CD8-positive, alpha-beta memory T cell (primary cell): Measurements from ENCODE around the gene TDP1. TPM values are rescaled to one million over a fixed set of nuclear protein-coding genes. Genes with fewer than 3 reads are reported as not detected.
A peak's percentile ranks its signal among the peaks of the same experiment; 100 is the strongest.

Experiments used
- CTCF ChIA-PET: fragments of 350-600 bp; sonication (Branson Sonifier 250); formaldehyde crosslinking; loops from one replicate; lab custom pipeline; 2021; ENCODE audit warnings: antibody characterized with exemption; lab: Charles Lee
- POLR2A ChIA-PET: fragments of 350-600 bp; sonication (Branson Sonifier 250); formaldehyde crosslinking; loops from one replicate; lab custom pipeline; 2021; ENCODE audit warnings: antibody characterized with exemption; lab: Charles Lee
- DNase-seq, 5 donors: peaks; one replicate each; pipeline versions ENCODE4 v3.0.0 to v3.0.0-alpha.2; 2020 to 2022; ENCODE audit warnings: mixed read lengths in 1 of 5
- H3K27ac ChIP-seq: one replicate; pipeline ENCODE4 v1.7.0; 2013; ENCODE audit warnings: low read depth, mild to moderate bottlenecking, low read length, moderate library complexity
- H3K27me3 ChIP-seq: 2 replicates; pipeline ENCODE4 v1.7.0; 2013; ENCODE audit warnings: low read length, mild to moderate bottlenecking; ENCODE audit not compliant: insufficient read depth, poor library complexity, severe bottlenecking
- H3K36me3 ChIP-seq: 2 replicates; pipeline ENCODE4 v1.7.0; 2013; ENCODE audit warnings: mild to moderate bottlenecking, low read length, moderate library complexity; ENCODE audit not compliant: insufficient read depth
- H3K4me1 ChIP-seq: 2 replicates; pipeline ENCODE4 v1.7.0; 2013; ENCODE audit warnings: mild to moderate bottlenecking, low read length, moderate library complexity; ENCODE audit not compliant: insufficient read depth
- H3K4me3 ChIP-seq: 2 replicates; pipeline ENCODE4 v1.7.0; 2013; ENCODE audit warnings: mild to moderate bottlenecking, low read length
- H3K9me3 ChIP-seq: 2 replicates; pipeline ENCODE4 v1.7.0; 2013; ENCODE audit warnings: mild to moderate bottlenecking, low read length
- H3K27ac Mint-ChIP-seq, 8 donors: one replicate each; pipeline ENCODE4 v1.8.0; 2020 to 2021; ENCODE audit warnings: mixed read lengths in 8 of 8, mild to moderate bottlenecking in 6 of 8, inconsistent platforms in 3 of 8, moderate library complexity in 3 of 8
- H3K27me3 Mint-ChIP-seq, 2 donors: one replicate each; pipeline ENCODE4 v1.8.0; 2020 to 2021; ENCODE audit warnings: mixed read lengths in 2 of 2, mild to moderate bottlenecking in 1 of 2, moderate library complexity in 1 of 2
- H3K36me3 Mint-ChIP-seq, 3 donors: one replicate each; pipeline ENCODE4 v1.8.0; 2020 to 2021; ENCODE audit warnings: mixed read lengths in 3 of 3, inconsistent platforms in 1 of 3, mild to moderate bottlenecking in 1 of 3
- H3K4me1 Mint-ChIP-seq, 3 donors: one replicate each; pipeline ENCODE4 v1.8.0; 2020 to 2021; ENCODE audit warnings: mixed read lengths in 3 of 3, inconsistent platforms in 1 of 3, mild to moderate bottlenecking in 1 of 3
- H3K4me3 Mint-ChIP-seq, 7 donors: one replicate each; pipeline ENCODE4 v1.8.0; 2020 to 2021; ENCODE audit warnings: mixed read lengths in 7 of 7, mild to moderate bottlenecking in 6 of 7, moderate library complexity in 4 of 7, inconsistent platforms in 2 of 7
- H3K9me3 Mint-ChIP-seq, 5 donors: one replicate each; pipeline ENCODE4 v1.8.0; 2020 to 2022; ENCODE audit warnings: mixed read lengths in 5 of 5, mild to moderate bottlenecking in 3 of 5, moderate library complexity in 2 of 5, inconsistent platforms in 1 of 5
- polyA plus RNA-seq: library from polyadenylated mRNA; unstranded; fragments of 300-500 nt; fragmentation: Illumina TruSeq; gene quantifications from one replicate; pipeline ENCODE4 v1.2.3, GENCODE V29; 2021
- total RNA-seq, 2 experiments: library from RNA; stranded (reverse); gene quantifications; one replicate each; pipeline ENCODE4 v1.2.3, GENCODE V29; 2021

The TDP1 gene
- total and polyA plus RNA-seq, 3 experiments from 2014 or later = 38.7 to 84.2 (median 82.2) TPM

DNA sequence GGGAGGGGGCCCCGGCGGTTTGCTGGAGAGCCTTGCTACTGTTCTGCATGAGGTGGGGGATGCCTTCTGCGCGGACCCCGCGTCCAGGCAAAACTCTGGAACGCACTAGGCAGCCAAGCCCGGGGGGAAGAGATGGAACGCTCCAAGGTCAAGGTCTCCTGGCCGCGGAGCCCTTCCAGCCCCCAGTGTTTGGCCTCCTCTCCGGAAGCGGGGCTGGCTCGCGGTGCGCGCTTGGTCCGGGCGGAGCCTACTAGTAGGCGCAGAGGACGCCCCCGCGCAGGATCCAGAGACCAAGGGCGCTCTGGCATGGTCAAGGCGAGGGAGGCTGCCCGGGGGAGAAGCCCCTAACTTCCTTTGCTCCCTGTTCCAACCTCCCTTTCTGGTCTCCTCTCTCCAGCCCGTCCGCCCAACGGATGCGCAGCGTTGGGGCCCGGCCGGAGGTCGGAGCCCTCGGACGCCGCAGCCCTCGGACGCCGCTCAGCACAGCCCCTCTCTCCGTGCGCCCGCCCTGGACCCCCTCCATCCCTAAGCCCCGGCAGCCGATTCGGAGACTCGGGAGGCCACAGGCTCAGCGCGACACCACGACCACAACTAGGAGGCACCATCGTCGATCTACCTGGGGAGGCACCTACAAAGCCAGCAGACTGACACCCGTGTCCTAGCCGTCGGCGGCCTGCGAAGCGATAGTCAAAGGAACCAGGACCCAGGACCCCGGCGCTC is 105.4 kb downstream of the TDP1 start:
- Histone ChIP-seq H3K4me1 (no peaks in the 10 kb centered on the region), H3K4me3 (peak overlapping the region; percentile 5), H3K9me3 (no peaks in the 10 kb centered on the region), H3K27me3 (peaks cover 9% of the 10 kb centered on the region), H3K36me3 (no peaks in the 10 kb centered on the region), H3K27ac (no peak overlapping the region)
- H3K36me3 Mint-ChIP-seq = no peaks in the 10 kb centered on the region
- H3K4me3 Mint-ChIP-seq = peak overlapping the region in 6 of 7 donors; percentile 48 to 79 (median 63)
- POLR2A ChIA-PET = no interaction called here
- no peak overlapping the region for H3K27ac Mint-ChIP-seq
- no peak for DNase-seq
- H3K9me3 Mint-ChIP-seq = no peaks in the 10 kb centered on the region
- peaks cover 22 to 39% (median 24%) of the 10 kb centered on the region in 3 donors for H3K4me1 Mint-ChIP-seq
- CTCF ChIA-PET = no interaction called here
- peaks cover 51 to 71% of the 10 kb centered on the region in 2 donors for H3K27me3 Mint-ChIP-seq

DNA sequence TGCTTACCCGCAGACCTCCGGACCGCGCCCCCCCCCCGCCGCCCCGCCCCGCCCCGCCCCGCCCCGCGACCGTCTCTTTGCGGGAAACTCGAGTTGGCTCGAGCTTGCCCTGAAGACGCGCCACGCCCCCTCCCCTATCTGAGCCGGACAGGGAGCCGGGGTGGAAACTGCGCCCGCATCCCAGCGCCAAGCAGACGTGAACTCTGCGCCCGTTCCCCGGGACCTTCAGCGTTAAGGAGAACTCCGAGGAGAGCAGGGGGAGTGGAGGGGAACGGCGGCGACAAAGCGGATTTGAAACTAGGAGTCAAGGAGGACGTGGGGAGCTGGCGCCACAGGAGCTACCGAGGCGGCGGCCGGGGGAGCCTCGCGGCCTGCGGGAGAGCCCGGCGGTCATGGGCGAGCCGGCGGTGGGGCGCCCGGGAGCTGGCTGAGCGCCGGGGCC is 106.0 kb downstream of the TDP1 start, which contains the start of gene KCNK13:
TSS of gene KCNK13 (plus strand) at position 310 of the 442 bp plus-strand sequence. CDS start 212 bp downstream, outside the sequence.
- H3K27ac Mint-ChIP-seq = peak within 1 kb of the TSS in 1 of 8 donors; percentile 69
- H3K4me1 Mint-ChIP-seq = peaks cover 22 to 39% (median 24%) of the 10 kb centered on the region in 3 donors
- H3K36me3 ChIP-seq = no peaks in the 10 kb centered on the region
- H3K27me3 ChIP-seq = peaks cover 9% of the 10 kb centered on the region
- ChIA-PET POLR2A (no interaction called here), CTCF (no interaction called here)
- peak within 1 kb of the TSS; percentile 74 to 86 (median 81) for H3K4me3 Mint-ChIP-seq
- no peaks in the 10 kb centered on the region for H3K36me3 Mint-ChIP-seq
- peaks cover 51 to 70% of the 10 kb centered on the region in 2 donors for H3K27me3 Mint-ChIP-seq
- peak within 1 kb of the TSS; percentile 41 for H3K4me3 ChIP-seq
- H3K4me1 ChIP-seq = no peaks in the 10 kb centered on the region
- H3K9me3 ChIP-seq = no peaks in the 10 kb centered on the region
- H3K27ac ChIP-seq = no peak within 1 kb of the TSS
- no peaks in the 10 kb centered on the region for H3K9me3 Mint-ChIP-seq
- DNase-seq = no peak

DNA sequence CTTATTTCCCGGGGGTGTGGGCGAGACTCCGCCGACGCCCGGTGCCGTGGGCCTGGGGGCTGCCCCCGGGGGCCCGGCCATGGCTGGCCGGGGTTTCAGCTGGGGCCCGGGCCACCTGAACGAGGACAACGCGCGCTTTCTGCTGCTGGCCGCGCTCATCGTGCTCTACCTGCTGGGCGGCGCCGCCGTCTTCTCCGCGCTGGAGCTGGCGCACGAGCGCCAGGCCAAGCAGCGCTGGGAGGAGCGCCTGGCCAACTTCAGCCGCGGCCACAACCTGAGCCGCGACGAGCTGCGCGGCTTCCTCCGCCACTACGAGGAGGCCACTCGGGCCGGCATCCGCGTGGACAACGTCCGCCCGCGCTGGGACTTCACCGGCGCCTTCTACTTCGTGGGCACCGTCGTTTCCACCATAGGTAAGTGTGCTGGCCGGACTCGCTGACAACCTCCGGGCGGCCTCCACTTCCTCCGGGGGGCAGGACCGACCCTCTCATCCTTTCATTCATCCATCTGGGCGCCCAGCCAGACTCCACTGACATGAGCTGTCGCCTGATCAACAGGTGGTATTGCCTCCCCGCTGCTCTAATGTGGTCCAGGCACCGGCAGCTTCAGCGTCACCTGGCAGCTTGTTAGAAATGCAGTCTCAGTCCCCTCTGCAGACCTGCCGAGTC is 106.5 kb downstream of the TDP1 start:
- DNase-seq = no peak
- Histone ChIP-seq H3K27me3 (peaks cover 9% of the 10 kb centered on the region), H3K4me3 (peak overlapping the region; percentile 41), H3K27ac (no peak overlapping the region), H3K9me3 (no peaks in the 10 kb centered on the region), H3K36me3 (no peaks in the 10 kb centered on the region), H3K4me1 (no peaks in the 10 kb centered on the region)
- ChIA-PET POLR2A (interaction anchor here (0.7 kb wide), 1 partner anchor 107 kb away, joined by 3 read pairs; no protein-coding TSS in a partner anchor), CTCF (no interaction called here)
- no peaks in the 10 kb centered on the region for H3K9me3 Mint-ChIP-seq
- H3K4me1 Mint-ChIP-seq = peaks cover 22 to 39% (median 24%) of the 10 kb centered on the region in 3 donors
- H3K27me3 Mint-ChIP-seq = peaks cover 50 to 69% of the 10 kb centered on the region in 2 donors
- H3K4me3 Mint-ChIP-seq = peak overlapping the region; percentile 71 to 86 (median 81)
- no peaks in the 10 kb centered on the region for H3K36me3 Mint-ChIP-seq
- H3K27ac Mint-ChIP-seq = peak overlapping the region in 1 of 8 donors; percentile 69

GRCh38 chr14:90062822-90063539 is 107.3 kb downstream of the TDP1 start:
- Mint-ChIP-seq H3K4me1 (peaks cover 22 to 39% (median 24%) of the 10 kb centered on the region in 3 donors), H3K36me3 (no peaks in the 10 kb centered on the region), H3K27me3 (peaks cover 48 to 75% of the 10 kb centered on the region in 2 donors), H3K4me3 (peak overlapping the region; percentile 71 to 86 (median 81)), H3K9me3 (no peaks in the 10 kb centered on the region), H3K27ac (peak overlapping the region in 1 of 8 donors; percentile 69)
- Histone ChIP-seq H3K4me1 (no peaks in the 10 kb centered on the region), H3K27ac (no peak overlapping the region), H3K9me3 (no peaks in the 10 kb centered on the region), H3K36me3 (no peaks in the 10 kb centered on the region), H3K4me3 (peak overlapping the region; percentile 41), H3K27me3 (peaks cover 9% of the 10 kb centered on the region)
- ChIA-PET CTCF (no interaction called here), POLR2A (no interaction called here)
- DNase-seq = no peak

DNA sequence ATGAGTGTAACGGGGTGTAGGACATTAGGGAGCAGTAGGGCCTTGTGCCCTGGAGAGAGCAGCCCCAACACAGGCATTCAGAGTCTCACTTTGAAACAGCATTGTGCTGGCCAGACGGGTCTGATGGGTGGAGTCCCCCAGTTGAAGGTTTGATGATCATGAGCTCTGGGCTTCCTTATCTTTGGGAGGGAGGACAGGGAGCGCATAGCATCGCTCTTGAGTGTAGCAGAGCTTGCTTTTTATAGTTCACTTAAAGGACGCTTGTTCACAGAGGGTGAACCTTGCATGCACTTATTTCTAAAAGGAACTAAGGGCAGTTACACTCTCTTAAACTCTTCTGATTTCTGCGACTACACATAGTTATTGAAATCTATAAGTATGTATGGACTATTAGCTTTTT is 116.6 kb downstream of the TDP1 start:
- CTCF ChIA-PET = no interaction called here
- POLR2A ChIA-PET = interaction anchor here (0.6 kb wide), 1 partner anchor 1010 kb away, joined by 3 read pairs; no protein-coding TSS in a partner anchor

DNA sequence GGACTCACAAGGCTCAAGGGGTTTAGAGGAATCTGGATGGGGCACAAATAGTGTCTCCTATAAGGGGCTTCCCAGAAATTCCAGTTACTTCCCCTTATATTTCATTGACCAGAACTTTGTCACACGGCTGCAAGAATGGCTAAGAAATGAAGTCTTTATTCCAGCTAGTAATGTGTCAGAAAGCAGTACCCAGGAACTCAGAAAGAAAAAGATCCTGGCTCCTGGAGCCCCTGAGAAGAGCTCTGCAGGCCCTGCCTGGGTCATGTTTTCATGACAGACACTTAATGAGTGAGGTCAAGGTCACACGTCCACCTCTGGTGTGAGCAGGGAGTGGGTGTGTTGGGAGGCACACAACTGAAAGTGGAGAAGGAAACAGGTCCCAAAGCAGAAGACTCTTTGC is 123.8 kb downstream of the TDP1 start:
- Histone ChIP-seq H3K36me3 (no peaks in the 10 kb centered on the region), H3K4me1 (no peaks in the 10 kb centered on the region), H3K9me3 (no peaks in the 10 kb centered on the region), H3K27ac (no peak overlapping the region), H3K4me3 (no peak overlapping the region), H3K27me3 (no peaks in the 10 kb centered on the region)
- ChIA-PET CTCF (no interaction called here), POLR2A (no interaction called here)
- Mint-ChIP-seq H3K27ac (no peak overlapping the region), H3K4me3 (no peak overlapping the region), H3K4me1 (no peaks in the 10 kb centered on the region), H3K27me3 (peaks cover 12 to 61% of the 10 kb centered on the region in 2 donors), H3K36me3 (no peaks in the 10 kb centered on the region), H3K9me3 (no peaks in the 10 kb centered on the region)
- no peak for DNase-seq

More for the DNA sequence above, 116.6 kb downstream of the TDP1 start:
- H3K9me3 Mint-ChIP-seq = no peaks in the 10 kb centered on the region
- Histone ChIP-seq H3K9me3 (no peaks in the 10 kb centered on the region), H3K27me3 (no peaks in the 10 kb centered on the region), H3K4me3 (no peak overlapping the region), H3K4me1 (no peaks in the 10 kb centered on the region), H3K36me3 (no peaks in the 10 kb centered on the region), H3K27ac (no peak overlapping the region)
- peaks cover 12 to 63% of the 10 kb centered on the region in 2 donors for H3K27me3 Mint-ChIP-seq
- H3K4me1 Mint-ChIP-seq = no peaks in the 10 kb centered on the region
- H3K27ac Mint-ChIP-seq = no peak overlapping the region
- no peak overlapping the region for H3K4me3 Mint-ChIP-seq
- DNase-seq = no peak
- no peaks in the 10 kb centered on the region for H3K36me3 Mint-ChIP-seq

GRCh38 chr14:90087433-90087832 is 131.7 kb downstream of the TDP1 start:
- Mint-ChIP-seq H3K27me3 (peaks cover 2 to 39% of the 10 kb centered on the region in 2 donors), H3K36me3 (peaks cover 0 to 4% (median 0%) of the 10 kb centered on the region in 3 donors), H3K27ac (no peak overlapping the region), H3K4me1 (no peaks in the 10 kb centered on the region), H3K4me3 (no peak overlapping the region), H3K9me3 (no peaks in the 10 kb centered on the region)
- Histone ChIP-seq H3K27me3 (no peaks in the 10 kb centered on the region), H3K36me3 (no peaks in the 10 kb centered on the region), H3K27ac (no peak overlapping the region), H3K4me1 (no peaks in the 10 kb centered on the region), H3K4me3 (no peak overlapping the region), H3K9me3 (no peaks in the 10 kb centered on the region)
- ChIA-PET POLR2A (no interaction called here), CTCF (no interaction called here)
- no peak for DNase-seq
